ENCODE measurements around the gene NEDD4L.

Gene NEDD4L

GRCh38 chr18:58102018-58102417 is 58.0 kb downstream of the NEDD4L start:
- H3K27me3 Mint-ChIP-seq: peaks cover 18% of the 10 kb centered on the region
- DNase-seq: no peak
- H3K9me3 Mint-ChIP-seq: no peaks in the 10 kb centered on the region
- H3K27ac Mint-ChIP-seq: no peak overlapping the region
- no peaks in the 10 kb centered on the region for H3K36me3 Mint-ChIP-seq
- peaks cover 2% of the 10 kb centered on the region for H3K4me1 Mint-ChIP-seq
- CTCF ChIA-PET: no interaction called here
- no peak overlapping the region for H3K4me3 Mint-ChIP-seq

- H3K4me3 Mint-ChIP-seq: no peak overlapping the region
- no peak for DNase-seq
These were observed 58.8 kb downstream of the NEDD4L start for GRCh38 chr18:58102875-58103274.

GRCh38 chr18:58103339-58103985 is 59.4 kb downstream of the NEDD4L start:
- H3K4me1 Mint-ChIP-seq: peaks cover 2% of the 10 kb centered on the region
- no peak for DNase-seq
- H3K27ac Mint-ChIP-seq: no peak overlapping the region
- peaks cover 18% of the 10 kb centered on the region for H3K27me3 Mint-ChIP-seq
- H3K9me3 Mint-ChIP-seq: no peaks in the 10 kb centered on the region
- CTCF ChIA-PET: interaction anchor here (1.0 kb wide), 1 partner anchor 19 kb away, joined by 3 read pairs; no protein-coding TSS in a partner anchor
- H3K4me3 Mint-ChIP-seq: no peak overlapping the region
- H3K36me3 Mint-ChIP-seq: no peaks in the 10 kb centered on the region

More at GRCh38 chr18:58102875-58103274, 58.8 kb downstream of the NEDD4L start:
- peaks cover 2% of the 10 kb centered on the region for H3K4me1 Mint-ChIP-seq
- peaks cover 18% of the 10 kb centered on the region for H3K27me3 Mint-ChIP-seq
- H3K9me3 Mint-ChIP-seq: no peaks in the 10 kb centered on the region
- H3K36me3 Mint-ChIP-seq: no peaks in the 10 kb centered on the region
- CTCF ChIA-PET: interaction anchor here (1.0 kb wide), 1 partner anchor 19 kb away, joined by 3 read pairs; no protein-coding TSS in a partner anchor
- H3K27ac Mint-ChIP-seq: no peak overlapping the region

DNA sequence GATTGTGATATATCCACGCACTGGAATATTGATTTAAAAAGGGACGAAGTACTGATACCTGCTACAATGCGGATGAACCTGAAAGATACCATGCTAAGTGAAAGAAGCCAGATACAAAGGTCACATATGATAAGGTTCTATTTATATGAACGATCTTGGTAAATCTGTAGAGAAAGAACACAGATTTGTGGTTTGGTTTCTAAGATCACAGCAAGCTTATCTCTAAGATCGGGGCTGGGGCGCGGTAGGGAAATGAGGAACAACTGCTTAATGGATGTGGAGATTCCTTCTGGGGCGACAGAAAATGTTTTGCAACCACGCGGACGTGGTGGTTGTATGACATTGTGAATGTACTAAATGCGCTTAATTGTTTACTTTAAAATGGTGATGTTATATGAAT is 60.1 kb downstream of the NEDD4L start:
- no peak overlapping the region for H3K27ac Mint-ChIP-seq
- CTCF ChIA-PET: no interaction called here
- peaks cover 19% of the 10 kb centered on the region for H3K27me3 Mint-ChIP-seq
- no peaks in the 10 kb centered on the region for H3K9me3 Mint-ChIP-seq
- no peak for DNase-seq
- no peaks in the 10 kb centered on the region for H3K36me3 Mint-ChIP-seq
- no peak overlapping the region for H3K4me3 Mint-ChIP-seq
- H3K4me1 Mint-ChIP-seq: peaks cover 2% of the 10 kb centered on the region

- CTCF ChIA-PET: no interaction called here
- DNase-seq: no peak
- Mint-ChIP-seq H3K36me3 (no peaks in the 10 kb centered on the region), H3K4me1 (peaks cover 2% of the 10 kb centered on the region), H3K9me3 (no peaks in the 10 kb centered on the region), H3K4me3 (no peak overlapping the region), H3K27ac (no peak overlapping the region), H3K27me3 (peaks cover 25% of the 10 kb centered on the region)
These were observed 61.3 kb downstream of the NEDD4L start for GRCh38 chr18:58105206-58105887.

- peaks cover 25% of the 10 kb centered on the region for H3K27me3 Mint-ChIP-seq
- H3K36me3 Mint-ChIP-seq: no peaks in the 10 kb centered on the region
- no peak overlapping the region for H3K27ac Mint-ChIP-seq
- no peak overlapping the region for H3K4me3 Mint-ChIP-seq
- H3K9me3 Mint-ChIP-seq: no peaks in the 10 kb centered on the region
- peaks cover 2% of the 10 kb centered on the region for H3K4me1 Mint-ChIP-seq
- no peak for DNase-seq
- CTCF ChIA-PET: no interaction called here
These were observed 61.8 kb downstream of the NEDD4L start for GRCh38 chr18:58105888-58106260.

DNA sequence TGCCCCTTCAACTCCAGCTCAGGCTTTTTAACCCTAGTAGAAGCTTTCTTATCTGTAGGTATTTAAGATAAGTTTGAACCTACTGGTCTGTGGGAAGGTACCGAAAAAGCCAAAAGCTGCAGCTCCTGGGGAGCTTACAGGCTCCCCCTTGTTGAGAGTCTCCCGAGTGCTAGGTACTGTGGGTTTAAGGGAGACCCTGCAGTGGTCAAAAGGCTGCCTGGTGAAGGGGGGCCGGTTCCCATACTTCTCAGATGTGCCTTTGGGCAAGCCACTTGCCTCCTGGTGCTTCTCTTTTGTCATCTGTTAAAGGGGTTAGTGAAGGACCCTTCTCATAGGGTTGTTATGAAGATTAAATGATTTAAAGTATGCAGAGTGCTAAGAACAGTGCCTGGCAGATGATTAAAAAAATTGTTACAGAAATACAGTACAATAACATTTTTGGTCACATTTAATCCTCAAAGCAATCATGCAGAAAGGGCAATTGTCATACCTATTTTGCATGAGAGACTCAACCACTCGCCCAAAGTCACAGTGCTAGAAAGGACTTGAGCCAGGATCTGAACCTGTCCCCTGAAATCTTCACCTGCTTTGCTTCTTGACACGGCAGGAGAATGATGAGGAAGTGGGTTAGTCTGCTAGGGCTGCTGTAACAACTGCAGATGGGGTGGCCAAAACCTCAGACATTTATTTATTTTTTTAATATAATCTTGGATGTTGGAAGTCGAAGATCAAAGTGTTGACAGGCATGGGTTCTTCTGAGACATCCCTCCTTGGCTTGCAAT is 62.5 kb downstream of the NEDD4L start:
- no peak overlapping the region for H3K27ac Mint-ChIP-seq
- no peaks in the 10 kb centered on the region for H3K9me3 Mint-ChIP-seq
- H3K36me3 Mint-ChIP-seq: no peaks in the 10 kb centered on the region
- CTCF ChIA-PET: no interaction called here
- peaks cover 2% of the 10 kb centered on the region for H3K4me1 Mint-ChIP-seq
- no peak for DNase-seq
- H3K4me3 Mint-ChIP-seq: no peak overlapping the region
- H3K27me3 Mint-ChIP-seq: peaks cover 25% of the 10 kb centered on the region

DNA sequence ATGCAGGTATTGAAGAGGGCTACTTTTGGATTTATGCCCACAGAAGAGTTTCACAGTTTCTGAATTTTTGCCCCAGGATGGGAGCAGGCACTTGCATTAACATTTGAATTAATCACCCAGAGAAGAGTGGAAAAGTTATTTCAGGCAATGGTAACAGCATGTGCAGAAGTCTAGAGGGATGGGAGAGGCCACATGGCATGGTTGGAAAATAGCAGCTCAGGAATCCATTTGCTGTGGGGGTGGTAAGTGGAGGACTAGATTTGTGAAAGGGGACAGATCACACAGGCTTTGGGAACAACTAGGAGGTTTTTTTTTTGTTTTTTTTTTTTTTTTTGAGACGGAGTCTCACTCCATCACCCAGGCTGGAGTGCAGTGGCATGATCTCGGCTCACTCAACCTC is 65.2 kb downstream of the NEDD4L start:
- Mint-ChIP-seq H3K4me3 (no peak overlapping the region), H3K27ac (no peak overlapping the region), H3K9me3 (no peaks in the 10 kb centered on the region), H3K4me1 (peaks cover 7% of the 10 kb centered on the region), H3K27me3 (peaks cover 22% of the 10 kb centered on the region), H3K36me3 (no peaks in the 10 kb centered on the region)
- no peak for DNase-seq
- CTCF ChIA-PET: no interaction called here

- DNase-seq: no peak
- CTCF ChIA-PET: interaction anchor here (0.7 to 1.0 kb wide), 2 partner anchors 11 to 26 kb away, joined by 3 read pairs; no protein-coding TSS in a partner anchor
- Mint-ChIP-seq H3K4me1 (peaks cover 7% of the 10 kb centered on the region), H3K9me3 (no peaks in the 10 kb centered on the region), H3K27me3 (peaks cover 22% of the 10 kb centered on the region), H3K36me3 (no peaks in the 10 kb centered on the region), H3K4me3 (no peak overlapping the region), H3K27ac (no peak overlapping the region)
These were observed 66.4 kb downstream of the NEDD4L start for GRCh38 chr18:58110398-58110797.

DNA sequence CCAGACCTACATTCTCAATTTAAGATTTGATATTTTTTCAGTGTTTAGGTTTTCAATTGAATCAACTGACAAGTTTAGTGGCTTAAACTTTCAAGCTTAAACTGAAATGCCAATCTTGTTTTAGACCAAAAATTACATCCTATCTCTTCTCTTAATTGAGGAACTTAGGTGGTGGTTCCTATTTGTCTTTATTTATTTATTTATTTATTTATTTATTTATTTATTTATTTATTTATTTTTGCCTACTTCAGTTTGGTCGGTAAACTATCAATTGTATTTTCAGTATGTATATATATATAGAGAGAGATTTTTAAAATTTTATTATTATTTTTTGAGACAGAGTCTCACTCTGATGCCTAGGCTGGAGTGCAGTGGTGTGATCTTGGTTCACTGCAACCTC is 68.1 kb downstream of the NEDD4L start:
- H3K27ac Mint-ChIP-seq: no peak overlapping the region
- H3K9me3 Mint-ChIP-seq: no peaks in the 10 kb centered on the region
- peaks cover 16% of the 10 kb centered on the region for H3K27me3 Mint-ChIP-seq
- no peaks in the 10 kb centered on the region for H3K36me3 Mint-ChIP-seq
- DNase-seq: no peak
- peaks cover 7% of the 10 kb centered on the region for H3K4me1 Mint-ChIP-seq
- H3K4me3 Mint-ChIP-seq: no peak overlapping the region
- CTCF ChIA-PET: interaction anchor here (1.7 kb wide), 1 partner anchor 10 kb away, joined by 5 read pairs; no protein-coding TSS in a partner anchor

- Mint-ChIP-seq H3K27me3 (peaks cover 21% of the 10 kb centered on the region), H3K4me3 (no peak overlapping the region), H3K27ac (no peak overlapping the region)
These were observed 69.3 kb downstream of the NEDD4L start for GRCh38 chr18:58113337-58113736.

DNA sequence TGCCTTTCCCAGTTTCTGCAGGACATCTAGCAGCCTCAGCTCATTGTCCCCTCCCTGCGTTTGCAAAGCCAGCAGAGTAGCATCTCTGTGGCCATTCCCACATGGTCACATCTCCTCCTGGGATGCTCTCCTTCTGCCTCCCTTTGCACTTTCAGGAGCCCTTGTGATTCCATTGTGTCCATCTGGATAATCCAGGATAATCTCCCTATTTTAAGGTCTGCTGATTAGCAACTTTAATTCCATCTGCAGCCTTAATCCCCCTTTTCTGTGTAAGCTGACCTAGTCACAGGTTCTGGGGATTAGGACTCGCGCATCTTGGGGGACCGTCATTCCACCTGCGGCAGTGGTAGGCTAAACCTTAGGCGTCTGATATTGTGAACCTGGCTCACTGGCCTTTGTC is 70.7 kb downstream of the NEDD4L start:
- Mint-ChIP-seq H3K27ac (no peak overlapping the region), H3K36me3 (no peaks in the 10 kb centered on the region)
- CTCF ChIA-PET: no interaction called here

More at GRCh38 chr18:58113337-58113736, 69.3 kb downstream of the NEDD4L start:
- DNase-seq: no peak
- peaks cover 7% of the 10 kb centered on the region for H3K4me1 Mint-ChIP-seq
- CTCF ChIA-PET: interaction anchor here (1.7 kb wide), 1 partner anchor 9 kb away, joined by 5 read pairs; no protein-coding TSS in a partner anchor
- no peaks in the 10 kb centered on the region for H3K9me3 Mint-ChIP-seq
- H3K36me3 Mint-ChIP-seq: no peaks in the 10 kb centered on the region

DNA sequence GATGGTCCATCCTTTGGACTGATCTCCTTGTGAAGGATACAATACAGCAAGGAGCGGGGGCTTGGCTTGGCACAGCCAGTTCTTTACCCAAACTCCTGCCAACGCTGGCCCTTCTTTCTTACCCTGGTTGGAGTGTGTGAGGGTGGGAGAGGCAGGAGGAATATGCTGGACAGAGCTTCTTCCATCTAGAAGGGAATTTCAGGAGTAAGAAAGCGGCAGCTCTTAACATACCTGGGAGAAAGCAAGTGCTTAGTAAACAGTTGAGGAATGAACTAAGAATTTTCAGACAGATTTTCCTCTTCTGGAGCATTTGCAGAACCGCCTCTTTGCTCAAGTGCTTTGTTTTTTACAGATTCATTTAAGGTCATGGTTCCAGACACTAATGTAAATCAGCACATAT is 72.8 kb downstream of the NEDD4L start:
- H3K4me3 Mint-ChIP-seq: no peak overlapping the region
- H3K4me1 Mint-ChIP-seq: peaks cover 7% of the 10 kb centered on the region
- H3K36me3 Mint-ChIP-seq: no peaks in the 10 kb centered on the region
- peaks cover 16% of the 10 kb centered on the region for H3K27me3 Mint-ChIP-seq
- no peak overlapping the region for H3K27ac Mint-ChIP-seq
- no peaks in the 10 kb centered on the region for H3K9me3 Mint-ChIP-seq
- CTCF ChIA-PET: no interaction called here
- no peak for DNase-seq

More for the DNA sequence above, 70.7 kb downstream of the NEDD4L start:
- no peak overlapping the region for H3K4me3 Mint-ChIP-seq
- no peaks in the 10 kb centered on the region for H3K9me3 Mint-ChIP-seq
- DNase-seq: no peak
- peaks cover 7% of the 10 kb centered on the region for H3K4me1 Mint-ChIP-seq
- peaks cover 18% of the 10 kb centered on the region for H3K27me3 Mint-ChIP-seq

GRCh38 chr18:58117786-58118403 is 73.9 kb downstream of the NEDD4L start:
- Mint-ChIP-seq H3K4me3 (no peak overlapping the region), H3K36me3 (no peaks in the 10 kb centered on the region), H3K27ac (no peak overlapping the region), H3K27me3 (peaks cover 17% of the 10 kb centered on the region), H3K4me1 (peaks cover 7% of the 10 kb centered on the region), H3K9me3 (no peaks in the 10 kb centered on the region)
- CTCF ChIA-PET: interaction anchor here (1.0 to 2.6 kb wide), 2 partner anchors 18 to 75 kb away, joined by 4 to 10 read pairs; partner anchors contain the start of gene NEDD4L
- no peak for DNase-seq

All from activated naive CD4-positive, alpha-beta T cell treated with anti-CD3 and anti-CD28 coated beads, Interleukin-2, amount 10 ng/mL, durations not matched to agents 7 days and 5 days (primary cell).